Testis (tissue), 2 donors: ENCODE results near the gene TRIM3.

Source experiments
- CTCF ChIP-seq, 3 experiments: fragments of 450-650 bp in 2 of 3; fragments of 200-600 bp in 1 of 3; sonication (generic) in 1 of 3; IDR thresholded peaks; one replicate each; pipeline ENCODE4 v1.5.1; 2016 to 2019; ENCODE audit warnings: antibody characterized with exemption in 3 of 3, mild to moderate bottlenecking in 2 of 3, moderate library complexity in 1 of 3
- POLR2A ChIP-seq: fragments of 450-650 bp; IDR thresholded peaks from one replicate; pipeline ENCODE4 v1.6.1; 2017; ENCODE audit warnings: antibody characterized with exemption, mild to moderate bottlenecking, moderate library complexity

GRCh38 chr11:6498544-6498943 lies 24.8 kb upstream of the TRIM3 start:
- TF ChIP-seq CTCF (IDR thresholded peaks at IDR 0.05) (no peak), POLR2A (no peak)
